ENCODE data around the gene GABPA. TPM values are rescaled to one million over a fixed set of nuclear protein-coding genes. Genes with fewer than 3 reads are reported as not detected.
A peak's percentile ranks its signal among the peaks of the same experiment; 100 is the strongest.

GABPA gene
- total RNA-seq, 1 donor from 2014 or later, result 16.2 TPM

DNA sequence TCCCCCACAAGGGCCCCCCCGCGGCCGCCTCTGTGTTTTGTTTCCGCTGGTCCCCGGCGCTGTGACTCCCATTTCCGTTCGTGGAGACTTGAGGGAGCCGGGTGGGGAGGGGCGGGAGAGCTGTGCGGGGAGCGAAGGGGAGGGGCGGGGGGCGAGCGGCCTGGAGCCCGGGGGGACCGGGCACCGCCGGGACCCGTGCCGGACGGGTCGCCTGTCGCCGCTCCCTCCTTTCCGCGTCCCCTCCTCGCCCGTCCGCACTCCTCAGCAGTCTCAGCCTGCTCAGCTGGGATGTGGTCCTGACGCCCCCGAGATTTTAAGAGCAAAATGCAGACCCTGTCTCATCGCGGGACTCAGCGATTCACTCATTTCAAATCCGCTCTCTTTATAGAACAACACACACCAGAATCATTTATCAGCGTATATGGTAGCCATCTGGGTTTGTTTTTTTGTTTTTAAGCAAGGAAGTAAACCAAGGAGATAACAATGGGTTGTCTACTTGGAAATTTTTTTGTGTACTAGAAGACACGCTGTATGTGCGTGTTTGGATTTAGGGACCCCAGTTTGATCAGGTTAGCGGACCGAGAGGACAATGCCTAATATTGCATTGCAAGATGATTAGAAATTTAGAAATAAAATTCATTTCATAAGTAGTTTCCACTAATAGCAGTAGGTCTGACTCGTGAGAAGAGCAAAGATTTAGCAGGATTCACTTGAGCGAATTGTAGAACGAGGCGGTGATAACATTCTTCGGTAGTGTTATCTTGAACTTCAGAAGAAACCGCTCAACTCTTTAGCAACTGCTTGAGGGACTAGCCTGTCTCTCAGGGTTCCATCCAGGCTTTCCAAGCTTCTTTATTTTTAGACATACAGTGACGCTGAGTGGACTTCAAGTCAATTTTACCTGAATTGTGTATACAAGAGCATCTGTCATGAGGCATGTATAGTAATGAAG is 1.1 kb downstream of the GABPA start:
- H3K9me3 Mint-ChIP-seq (ENCODE audit: unreplicated experiment), result peaks cover 12% of the 10 kb centered on the region
- TF ChIP-seq, protein P1, sequence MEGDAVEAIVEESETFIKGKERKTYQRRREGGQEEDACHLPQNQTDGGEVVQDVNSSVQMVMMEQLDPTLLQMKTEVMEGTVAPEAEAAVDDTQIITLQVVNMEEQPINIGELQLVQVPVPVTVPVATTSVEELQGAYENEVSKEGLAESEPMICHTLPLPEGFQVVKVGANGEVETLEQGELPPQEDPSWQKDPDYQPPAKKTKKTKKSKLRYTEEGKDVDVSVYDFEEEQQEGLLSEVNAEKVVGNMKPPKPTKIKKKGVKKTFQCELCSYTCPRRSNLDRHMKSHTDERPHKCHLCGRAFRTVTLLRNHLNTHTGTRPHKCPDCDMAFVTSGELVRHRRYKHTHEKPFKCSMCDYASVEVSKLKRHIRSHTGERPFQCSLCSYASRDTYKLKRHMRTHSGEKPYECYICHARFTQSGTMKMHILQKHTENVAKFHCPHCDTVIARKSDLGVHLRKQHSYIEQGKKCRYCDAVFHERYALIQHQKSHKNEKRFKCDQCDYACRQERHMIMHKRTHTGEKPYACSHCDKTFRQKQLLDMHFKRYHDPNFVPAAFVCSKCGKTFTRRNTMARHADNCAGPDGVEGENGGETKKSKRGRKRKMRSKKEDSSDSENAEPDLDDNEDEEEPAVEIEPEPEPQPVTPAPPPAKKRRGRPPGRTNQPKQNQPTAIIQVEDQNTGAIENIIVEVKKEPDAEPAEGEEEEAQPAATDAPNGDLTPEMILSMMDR (IDR thresholded peaks at IDR 0.05; ENCODE audit: partially characterized antibody, unreplicated experiment), result no peak
- peak overlapping the region; percentile 99 for H3K4me3 Mint-ChIP-seq (ENCODE audit: unreplicated experiment)
- H3K36me3 Mint-ChIP-seq (ENCODE audit: unreplicated experiment), result no peaks in the 10 kb centered on the region
- peak; percentile 82 for DNase-seq
- peak overlapping the region; percentile 99 for H3K27ac Mint-ChIP-seq (ENCODE audit: unreplicated experiment)
- peaks cover 27% of the 10 kb centered on the region for H3K4me1 Mint-ChIP-seq (ENCODE audit: low read depth, unreplicated experiment)
- H3K27me3 Mint-ChIP-seq (ENCODE audit: unreplicated experiment), result peaks cover 13% of the 10 kb centered on the region

DNA sequence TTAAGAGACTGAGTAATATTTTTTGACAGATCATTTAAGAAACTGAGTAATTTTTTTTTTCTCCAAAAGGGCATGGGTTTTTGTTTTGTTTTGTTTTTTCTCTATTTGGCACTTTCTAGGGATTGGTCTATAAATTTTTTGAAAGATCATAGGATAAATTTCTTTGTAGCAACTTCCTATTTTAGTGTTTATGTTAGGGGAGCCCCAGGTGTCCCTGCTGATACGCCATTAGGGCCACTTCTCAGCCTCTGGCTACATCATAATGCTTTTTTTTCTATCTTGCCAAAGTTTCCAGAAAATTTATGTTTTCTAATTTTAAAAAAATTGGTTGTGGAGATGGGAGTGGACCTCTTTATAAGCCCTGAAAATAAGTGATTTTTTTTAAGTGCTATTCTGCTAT is 2.6 kb downstream of the GABPA start:
- peak overlapping the region; percentile 99 for H3K4me3 Mint-ChIP-seq (ENCODE audit: unreplicated experiment)
- peaks cover 27% of the 10 kb centered on the region for H3K4me1 Mint-ChIP-seq (ENCODE audit: low read depth, unreplicated experiment)
- peaks cover 13% of the 10 kb centered on the region for H3K27me3 Mint-ChIP-seq (ENCODE audit: unreplicated experiment)
- H3K9me3 Mint-ChIP-seq (ENCODE audit: unreplicated experiment), result peaks cover 12% of the 10 kb centered on the region
- no peak overlapping the region for H3K27ac Mint-ChIP-seq (ENCODE audit: unreplicated experiment)
- no peaks in the 10 kb centered on the region for H3K36me3 Mint-ChIP-seq (ENCODE audit: unreplicated experiment)
- TF ChIP-seq, protein P1 (IDR thresholded peaks at IDR 0.05; ENCODE audit: partially characterized antibody, unreplicated experiment), result no peak
- DNase-seq, result no peak

DNA sequence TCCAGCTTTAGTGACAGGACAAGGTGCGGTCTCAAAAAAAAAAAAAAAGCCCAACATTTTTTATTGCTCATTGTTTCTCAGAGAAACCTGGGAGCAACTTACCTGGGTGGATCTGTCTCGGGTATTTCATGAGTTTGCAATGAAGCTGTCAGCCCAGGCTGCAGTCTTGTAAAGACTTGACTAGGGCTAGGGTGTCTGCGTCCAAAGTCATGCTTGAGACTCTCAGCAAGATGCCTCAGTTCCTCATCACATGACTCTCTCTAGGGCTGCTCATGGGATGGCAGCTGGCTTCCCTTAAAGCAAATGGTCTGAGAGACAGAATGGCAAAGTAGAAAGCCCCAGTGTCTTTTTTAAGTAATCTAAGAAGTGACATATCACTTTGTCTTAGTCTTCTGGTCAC is 8.1 kb downstream of the GABPA start:
- Mint-ChIP-seq H3K9me3 (ENCODE audit: unreplicated experiment) (no peaks in the 10 kb centered on the region), H3K27me3 (ENCODE audit: unreplicated experiment) (no peaks in the 10 kb centered on the region), H3K4me3 (ENCODE audit: unreplicated experiment) (no peak overlapping the region), H3K27ac (ENCODE audit: unreplicated experiment) (no peak overlapping the region), H3K36me3 (ENCODE audit: unreplicated experiment) (no peaks in the 10 kb centered on the region), H3K4me1 (ENCODE audit: low read depth, unreplicated experiment) (peaks cover 13% of the 10 kb centered on the region)
- DNase-seq, result no peak
- TF ChIP-seq, protein P1 (IDR thresholded peaks at IDR 0.05; ENCODE audit: partially characterized antibody, unreplicated experiment), result no peak

DNA sequence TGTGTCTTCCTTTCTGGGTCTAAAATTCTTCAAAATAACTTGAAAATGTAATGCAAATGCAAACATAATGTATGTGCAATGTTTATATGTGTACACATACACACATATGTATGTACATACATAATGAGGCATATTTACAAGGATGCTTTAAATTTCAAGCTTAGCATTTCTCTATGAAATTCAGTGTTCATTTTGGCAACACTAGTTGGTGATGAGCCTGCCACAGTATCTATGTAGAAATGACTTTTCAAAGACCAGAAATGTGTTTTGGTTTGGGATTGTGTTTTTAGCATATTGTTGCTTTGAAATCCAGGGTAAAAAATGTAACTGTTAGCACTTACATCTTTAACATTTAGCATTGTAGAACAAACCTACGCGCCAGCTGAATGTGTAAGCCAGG is 10.1 kb downstream of the GABPA start:
- H3K4me3 Mint-ChIP-seq (ENCODE audit: unreplicated experiment), result no peak overlapping the region
- H3K9me3 Mint-ChIP-seq (ENCODE audit: unreplicated experiment), result no peaks in the 10 kb centered on the region
- H3K36me3 Mint-ChIP-seq (ENCODE audit: unreplicated experiment), result no peaks in the 10 kb centered on the region
- H3K27me3 Mint-ChIP-seq (ENCODE audit: unreplicated experiment), result no peaks in the 10 kb centered on the region
- H3K27ac Mint-ChIP-seq (ENCODE audit: unreplicated experiment), result no peak overlapping the region
- DNase-seq, result no peak
- TF ChIP-seq, protein P1 (IDR thresholded peaks at IDR 0.05; ENCODE audit: partially characterized antibody, unreplicated experiment), result no peak
- H3K4me1 Mint-ChIP-seq (ENCODE audit: low read depth, unreplicated experiment), result peaks cover 3% of the 10 kb centered on the region

DNA sequence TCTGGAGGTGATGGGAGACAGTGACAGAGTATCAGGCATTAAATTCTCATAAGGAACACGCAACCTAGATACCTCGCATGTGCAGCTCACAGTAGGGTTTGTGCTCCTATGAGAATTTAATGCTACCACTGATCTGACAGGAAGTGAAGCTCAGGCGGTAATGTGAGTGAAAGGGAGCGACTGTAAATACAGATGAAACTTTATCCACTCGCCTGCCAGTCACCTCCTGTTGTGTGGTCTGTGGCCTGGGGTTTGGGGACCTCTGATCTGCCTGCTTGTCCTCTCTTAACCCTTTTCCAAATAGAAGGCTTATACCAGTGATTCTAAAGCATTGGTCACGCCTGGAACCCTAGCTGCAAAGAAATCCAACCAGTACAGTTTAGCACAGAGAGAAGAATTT is 15.3 kb downstream of the GABPA start:
- no peak overlapping the region for H3K27ac Mint-ChIP-seq (ENCODE audit: unreplicated experiment)
- H3K36me3 Mint-ChIP-seq (ENCODE audit: unreplicated experiment), result no peaks in the 10 kb centered on the region

More for the DNA sequence above, 15.3 kb downstream of the GABPA start:
- no peaks in the 10 kb centered on the region for H3K27me3 Mint-ChIP-seq (ENCODE audit: unreplicated experiment)
- no peak overlapping the region for H3K4me3 Mint-ChIP-seq (ENCODE audit: unreplicated experiment)
- TF ChIP-seq, protein P1 (IDR thresholded peaks at IDR 0.05; ENCODE audit: partially characterized antibody, unreplicated experiment), result no peak
- peaks cover 2% of the 10 kb centered on the region for H3K4me1 Mint-ChIP-seq (ENCODE audit: low read depth, unreplicated experiment)
- no peaks in the 10 kb centered on the region for H3K9me3 Mint-ChIP-seq (ENCODE audit: unreplicated experiment)
- DNase-seq, result no peak
